Renal pelvis (tissue), 12 donors: ENCODE results near the gene TBPL1. TPM values are rescaled to one million over a fixed set of nuclear protein-coding genes. Genes with fewer than 3 reads are reported as not detected.
"Not testable (repeated sequence)": the region's sequence is repeated elsewhere in the genome, so short reads cannot be mapped to it uniquely, and the experiment has no call there.

ENCODE experiments used
- DNase-seq: peaks from one replicate; pipeline ENCODE4 v3.0.0-alpha.2; 2013
- long read RNA-seq, 16 experiments: transcript quantifications; one replicate each; lab custom pipeline, GENCODE V29; 2026
- polyA plus RNA-seq, 3 donors: library from polyadenylated mRNA; unstranded; fragments of 120-200 nt; gene quantifications; one replicate each; pipeline ENCODE4 v1.2.1, GENCODE V29; 2013; ENCODE audit not compliant: insufficient read length in 3 of 3

TBPL1 gene
- 10 to 100 TPM; 44.6 to 47.3 (median 45.8) TPM for polyA plus RNA-seq
- long read RNA-seq, donor 1, full-length matches to known transcripts: 11 of 11 reads
- long read RNA-seq, donor 1, partial matches to known transcripts: 0 of 11 reads
- long read RNA-seq, donor 1, other reads (novel, unspliced or antisense): 0 of 11 reads
- long read RNA-seq, donor 2, full-length matches to known transcripts: 20 of 20 reads
- long read RNA-seq, donor 2, partial matches to known transcripts: 0 of 20 reads
- long read RNA-seq, donor 2, other reads (novel, unspliced or antisense): 0 of 20 reads
- long read RNA-seq, donor 3, full-length matches to known transcripts: 7 of 13 reads
- long read RNA-seq, donor 3, partial matches to known transcripts: 6 of 13 reads
- long read RNA-seq, donor 3, other reads (novel, unspliced or antisense): 0 of 13 reads
- long read RNA-seq, donor 4, full-length matches to known transcripts: 17 of 25 reads
- long read RNA-seq, donor 4, partial matches to known transcripts: 8 of 25 reads
- long read RNA-seq, donor 4, other reads (novel, unspliced or antisense): 0 of 25 reads
- long read RNA-seq, donor 5, full-length matches to known transcripts: 1 of 1 reads
- long read RNA-seq, donor 5, partial matches to known transcripts: 0 of 1 reads
- long read RNA-seq, donor 5, other reads (novel, unspliced or antisense): 0 of 1 reads
- long read RNA-seq, donor 6, full-length matches to known transcripts: 8 of 8 reads
- long read RNA-seq, donor 6, partial matches to known transcripts: 0 of 8 reads
- long read RNA-seq, donor 6, other reads (novel, unspliced or antisense): 0 of 8 reads
- long read RNA-seq, donor 7, full-length matches to known transcripts: 13 of 19 reads
- long read RNA-seq, donor 7, partial matches to known transcripts: 6 of 19 reads
- long read RNA-seq, donor 7, other reads (novel, unspliced or antisense): 0 of 19 reads
- long read RNA-seq, donor 8, full-length matches to known transcripts: 6 of 6 reads
- long read RNA-seq, donor 8, partial matches to known transcripts: 0 of 6 reads
- long read RNA-seq, donor 8, other reads (novel, unspliced or antisense): 0 of 6 reads
- long read RNA-seq, donor 9, full-length matches to known transcripts: 20 of 20 reads
- long read RNA-seq, donor 9, partial matches to known transcripts: 0 of 20 reads
- long read RNA-seq, donor 9, other reads (novel, unspliced or antisense): 0 of 20 reads
- long read RNA-seq, donor 10, full-length matches to known transcripts: 10 of 10 reads
- long read RNA-seq, donor 10, partial matches to known transcripts: 0 of 10 reads
- long read RNA-seq, donor 10, other reads (novel, unspliced or antisense): 0 of 10 reads
- long read RNA-seq, donor 11, full-length matches to known transcripts: 9 of 9 reads
- long read RNA-seq, donor 11, partial matches to known transcripts: 0 of 9 reads
- long read RNA-seq, donor 11, other reads (novel, unspliced or antisense): 0 of 9 reads
- long read RNA-seq, donor 12, full-length matches to known transcripts: 15 of 22 reads
- long read RNA-seq, donor 12, partial matches to known transcripts: 7 of 22 reads
- long read RNA-seq, donor 12, other reads (novel, unspliced or antisense): 0 of 22 reads
- long read RNA-seq, donor 13, full-length matches to known transcripts: 9 of 9 reads
- long read RNA-seq, donor 13, partial matches to known transcripts: 0 of 9 reads
- long read RNA-seq, donor 13, other reads (novel, unspliced or antisense): 0 of 9 reads
- long read RNA-seq, donor 14, full-length matches to known transcripts: 22 of 33 reads
- long read RNA-seq, donor 14, partial matches to known transcripts: 11 of 33 reads
- long read RNA-seq, donor 14, other reads (novel, unspliced or antisense): 0 of 33 reads
- long read RNA-seq, donor 15, full-length matches to known transcripts: 16 of 16 reads
- long read RNA-seq, donor 15, partial matches to known transcripts: 0 of 16 reads
- long read RNA-seq, donor 15, other reads (novel, unspliced or antisense): 0 of 16 reads
- long read RNA-seq, donor 16, full-length matches to known transcripts: 16 of 16 reads
- long read RNA-seq, donor 16, partial matches to known transcripts: 0 of 16 reads
- long read RNA-seq, donor 16, other reads (novel, unspliced or antisense): 0 of 16 reads

DNA sequence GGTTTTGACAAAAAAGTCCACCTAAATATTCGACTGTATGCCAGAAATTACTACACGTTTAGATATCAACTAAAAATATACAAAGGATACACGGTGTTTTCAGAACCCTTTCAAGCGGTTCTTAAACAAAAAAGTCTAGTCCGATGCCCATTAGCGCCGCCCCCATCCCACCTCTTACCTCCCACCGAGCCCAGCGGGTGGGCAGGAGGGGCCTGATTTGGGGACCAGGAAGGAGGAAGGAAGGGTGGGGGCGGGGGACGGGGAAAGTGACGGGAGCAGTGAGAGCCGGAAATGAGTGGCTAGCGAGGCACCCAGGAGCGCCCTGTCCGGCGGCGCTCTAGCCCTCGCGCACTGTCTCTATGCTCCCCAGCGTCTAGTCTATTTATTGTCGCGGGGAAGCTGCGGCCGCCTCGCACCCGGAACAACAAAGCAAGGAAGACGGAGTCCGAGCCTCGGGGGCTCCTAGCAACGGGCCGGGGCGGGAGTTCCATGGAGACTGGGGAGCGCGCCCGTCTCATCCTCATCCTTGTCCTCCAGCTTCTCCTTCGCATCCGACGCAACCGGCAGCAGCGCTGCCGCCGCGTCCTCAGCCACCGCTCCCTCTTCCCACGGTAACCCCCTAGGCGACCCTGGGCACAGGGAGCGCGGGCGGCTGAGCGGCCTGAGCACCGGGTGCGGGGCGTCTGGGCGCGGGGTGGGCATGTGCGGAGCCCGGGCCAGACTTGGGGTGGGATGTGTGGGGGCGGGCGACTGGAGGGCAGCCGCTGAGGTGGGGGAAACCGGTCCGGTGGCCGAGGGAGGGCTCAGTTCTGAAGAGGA lies at the start of gene TBPL1:
Gene TBPL1, plus strand, starts transcription at position 410 of the 819 bp plus-strand sequence. CDS start 26,902 bp downstream, outside the sequence.
- DNase-seq: peak; percentile 96

DNA sequence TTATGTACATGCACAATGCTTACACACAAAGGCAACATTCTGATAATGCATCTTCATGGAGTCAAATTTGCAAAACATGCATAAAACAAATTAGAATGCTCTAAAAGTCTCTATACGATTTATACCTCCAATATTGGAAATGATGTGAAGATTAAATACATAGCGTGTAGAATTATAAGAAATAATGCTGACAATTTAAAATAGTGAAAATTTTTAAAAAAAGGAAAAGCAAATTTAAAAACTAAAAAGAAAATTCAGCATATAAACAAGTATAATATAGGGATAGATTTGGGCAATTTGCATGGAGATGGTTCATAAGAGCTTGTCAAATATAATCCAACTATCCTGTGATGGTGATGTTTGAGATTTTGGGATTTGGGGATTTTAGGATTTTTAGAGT lies 49.2 kb upstream of the TBPL1 start:
- DNase-seq: no peak

DNA sequence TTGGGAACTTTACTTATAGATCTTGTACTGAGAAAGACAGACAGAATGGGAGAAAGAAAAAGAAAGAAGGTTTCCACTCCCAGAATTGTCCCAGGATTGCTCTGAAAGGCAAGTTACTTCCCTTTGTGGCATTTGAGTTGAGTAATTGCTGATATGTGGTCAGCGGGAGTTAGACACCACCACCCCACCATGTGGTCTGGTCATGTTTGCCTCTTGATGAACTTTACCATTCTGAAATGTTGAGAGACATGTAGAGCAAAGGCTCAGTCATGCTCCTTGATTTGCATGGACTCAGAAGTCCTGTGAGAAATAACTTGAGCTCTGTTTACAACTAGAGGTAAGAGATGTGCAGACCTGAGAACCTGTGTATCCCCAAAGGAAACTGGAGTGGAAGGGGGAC lies 47.0 kb upstream of the TBPL1 start:
- no peak for DNase-seq

- peak; percentile 91 for DNase-seq
Measured at GRCh38 chr6:133916650-133917151, 36.3 kb upstream of the TBPL1 start.

DNA sequence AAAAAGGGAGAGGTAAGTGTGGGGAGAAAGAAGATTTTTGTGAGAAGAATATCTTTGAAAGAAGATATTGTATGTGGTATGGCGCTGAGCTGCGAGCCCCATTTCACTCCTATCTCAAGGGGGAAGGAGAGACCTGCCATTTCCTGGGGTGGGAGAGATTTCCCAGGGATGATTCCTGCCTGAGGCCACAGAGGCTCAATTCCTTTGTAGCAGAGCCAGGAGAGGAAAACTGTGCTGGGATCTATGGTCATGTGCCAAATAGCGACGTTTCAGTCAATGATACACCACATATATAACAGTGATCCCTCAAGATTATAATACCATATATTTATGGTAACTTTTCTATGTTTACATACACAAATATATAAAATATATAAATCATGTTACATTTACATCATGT lies 35.2 kb upstream of the TBPL1 start:
- no peak for DNase-seq

GRCh38 chr6:133918208-133918930 lies 34.7 kb upstream of the TBPL1 start:
- no peak for DNase-seq

- no peak for DNase-seq
Measured at GRCh38 chr6:133919362-133919761, 33.7 kb upstream of the TBPL1 start.

- peak; percentile 82 for DNase-seq
Measured at GRCh38 chr6:133921249-133921859, 31.7 kb upstream of the TBPL1 start.

- DNase-seq: peak; percentile 76
Measured at GRCh38 chr6:133923938-133924593, 29.0 kb upstream of the TBPL1 start.

DNA sequence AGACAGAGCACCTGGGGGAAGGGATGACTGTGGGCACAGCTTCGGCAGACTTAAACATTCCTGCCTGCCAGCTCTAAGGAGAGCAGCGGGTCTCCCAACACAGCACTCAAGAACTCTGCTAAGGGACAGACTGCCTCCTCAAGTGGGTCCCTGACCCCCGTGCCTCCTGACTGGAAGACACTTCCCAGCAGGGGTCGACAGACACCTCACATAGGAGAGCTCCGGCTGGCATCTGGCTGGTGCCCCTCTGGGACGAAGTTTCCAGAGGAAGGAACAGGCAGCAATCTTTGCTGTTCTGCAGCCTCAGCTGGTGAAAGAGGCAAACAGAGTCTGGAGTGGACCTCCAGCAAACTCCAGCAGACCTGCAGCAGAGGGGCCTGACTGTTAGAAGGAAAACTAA lies 21.8 kb upstream of the TBPL1 start:
- DNase-seq: not testable (repeated sequence)

DNA sequence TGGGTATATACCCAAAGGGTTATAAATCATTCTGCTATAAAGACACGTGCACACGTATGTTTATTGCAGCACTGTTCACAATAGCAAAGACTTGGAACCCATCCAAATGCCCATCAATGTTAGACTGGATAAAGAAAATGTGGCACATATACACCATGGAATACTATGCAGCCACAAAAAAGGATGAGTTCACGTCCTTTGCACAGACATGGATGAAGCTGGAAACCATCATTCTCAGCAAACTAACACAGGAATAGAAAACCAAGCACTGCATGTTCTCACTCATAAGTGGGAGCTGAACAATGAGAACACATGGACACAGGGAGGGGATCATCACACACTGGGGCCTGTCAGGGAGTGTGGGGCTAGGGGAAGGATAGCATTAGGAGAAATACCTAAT lies 16.7 kb upstream of the TBPL1 start:
- not testable (repeated sequence) for DNase-seq

DNA sequence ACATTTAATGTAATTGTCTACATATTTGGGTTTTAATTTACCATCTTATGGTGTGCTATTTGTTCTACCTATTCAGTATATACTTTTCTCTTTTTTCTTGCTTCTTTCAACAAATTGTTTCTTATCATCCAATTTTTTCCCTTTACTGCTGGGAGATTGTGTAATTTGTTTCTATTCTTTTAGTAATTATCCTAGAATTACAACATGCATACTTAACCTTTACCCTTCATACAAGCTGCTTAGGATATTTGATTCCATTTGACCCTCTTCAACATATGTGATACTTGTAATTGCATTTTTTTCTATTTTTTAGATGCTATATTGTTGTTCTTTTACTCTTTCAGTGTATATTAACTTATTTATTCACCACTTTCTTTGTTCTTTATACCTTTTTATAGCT lies 15.1 kb upstream of the TBPL1 start:
- no peak for DNase-seq

DNA sequence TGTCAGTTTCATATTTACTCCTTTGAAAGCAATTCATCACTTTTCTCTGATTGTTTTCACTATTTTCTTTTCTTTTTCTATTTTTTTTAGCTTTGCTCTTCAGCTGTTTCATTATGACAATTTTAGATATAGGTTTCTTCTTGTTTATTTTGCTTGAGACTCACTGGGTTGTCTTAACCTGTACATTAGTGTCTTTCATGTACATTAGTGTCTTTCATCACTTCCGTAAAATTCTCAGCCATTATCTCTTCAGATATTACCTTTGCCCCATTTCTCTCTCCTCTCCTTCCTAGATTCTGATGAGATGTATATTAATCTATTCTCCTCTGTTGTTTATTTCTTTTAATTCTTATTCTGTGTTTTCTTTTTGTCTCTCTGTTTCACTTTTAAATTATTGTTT lies 14.5 kb upstream of the TBPL1 start:
- DNase-seq: no peak

DNA sequence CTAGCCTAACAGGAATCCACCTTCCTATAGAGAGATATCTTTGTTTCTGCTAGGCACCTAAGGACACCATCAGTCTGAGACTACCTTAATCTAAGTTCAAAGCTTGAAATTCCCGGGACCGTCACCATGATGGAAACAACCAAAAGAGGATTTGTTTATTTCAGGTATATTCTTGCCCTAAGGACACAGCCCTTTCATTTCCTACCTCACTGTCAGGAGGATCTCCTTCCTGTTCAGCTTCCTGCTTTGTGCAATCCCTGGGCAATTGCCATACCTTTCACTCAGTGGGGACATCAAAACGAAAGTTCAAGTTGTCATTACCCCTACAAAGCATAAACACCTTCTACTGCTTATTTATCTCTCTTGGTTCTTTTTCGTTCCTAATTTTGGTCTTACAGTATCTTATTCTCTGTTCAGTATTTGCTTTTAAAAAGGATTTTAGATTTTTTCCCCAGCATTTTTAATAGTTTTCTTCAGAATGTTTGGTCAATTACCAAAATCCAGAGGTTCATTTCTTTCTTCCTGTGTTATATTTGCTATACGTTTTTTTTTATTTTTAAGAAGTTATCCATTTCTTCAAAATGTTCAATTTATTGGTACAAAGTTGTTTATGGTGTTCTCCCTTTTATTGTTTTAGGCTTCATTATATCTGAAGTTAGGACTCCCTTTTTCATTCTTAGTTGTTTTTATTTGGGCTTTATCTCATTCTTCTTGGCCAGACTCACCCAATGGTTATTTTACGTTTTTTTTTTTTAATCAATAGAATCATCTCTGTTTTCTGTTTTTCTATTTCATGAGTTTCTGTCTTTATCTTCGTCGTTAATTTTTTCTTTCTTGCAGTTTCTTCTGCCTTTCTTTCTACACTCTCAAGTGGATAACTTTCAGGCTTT lies 13.0 kb upstream of the TBPL1 start:
- no peak for DNase-seq

GRCh38 chr6:133945158-133945557 lies 7.9 kb upstream of the TBPL1 start:
- DNase-seq: no peak

DNA sequence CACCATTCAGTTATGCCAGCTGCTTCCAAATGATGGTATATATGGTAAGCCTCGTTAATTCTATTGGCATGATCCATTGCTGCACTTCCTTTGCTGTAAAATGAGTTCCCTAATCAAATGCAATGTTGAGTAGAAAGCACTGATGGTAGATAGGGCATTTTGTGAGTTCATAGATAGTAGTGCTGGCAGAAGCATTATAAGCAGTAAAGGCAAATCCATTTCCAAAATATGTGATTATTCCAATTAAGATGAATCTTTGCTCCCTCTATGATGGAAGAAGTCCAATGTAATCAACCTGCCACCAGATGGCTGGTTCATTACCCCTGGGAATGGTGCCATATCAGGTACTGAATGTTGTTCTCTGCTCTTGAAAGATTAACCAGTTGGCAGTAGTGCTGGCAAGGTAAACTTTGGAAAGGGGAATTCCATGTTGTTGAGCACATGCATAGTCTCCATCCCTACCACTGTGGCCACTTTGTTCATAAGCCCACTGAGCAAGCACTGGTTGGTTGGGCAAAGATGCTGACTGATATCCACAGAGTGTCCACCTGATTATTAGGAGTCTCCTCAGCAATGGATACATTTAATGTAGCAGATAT lies 5.6 kb upstream of the TBPL1 start:
- no peak for DNase-seq
